Activated CD8-positive, alpha-beta memory T cell treated with anti-CD3 and anti-CD28 coated beads, Interleukin-2, amount 50 U/mL, for 24 hours (primary cell): ENCODE results near the gene TMEFF1.
"Not testable (repeated sequence)": the region's sequence is repeated elsewhere in the genome, so short reads cannot be mapped to it uniquely, and the experiment has no call there.

Source experiments
- DNase-seq: peaks from one replicate; pipeline ENCODE4 v3.0.0-alpha.2; 2020; ENCODE audit errors: extremely low read depth

Gene TMEFF1, protein sequence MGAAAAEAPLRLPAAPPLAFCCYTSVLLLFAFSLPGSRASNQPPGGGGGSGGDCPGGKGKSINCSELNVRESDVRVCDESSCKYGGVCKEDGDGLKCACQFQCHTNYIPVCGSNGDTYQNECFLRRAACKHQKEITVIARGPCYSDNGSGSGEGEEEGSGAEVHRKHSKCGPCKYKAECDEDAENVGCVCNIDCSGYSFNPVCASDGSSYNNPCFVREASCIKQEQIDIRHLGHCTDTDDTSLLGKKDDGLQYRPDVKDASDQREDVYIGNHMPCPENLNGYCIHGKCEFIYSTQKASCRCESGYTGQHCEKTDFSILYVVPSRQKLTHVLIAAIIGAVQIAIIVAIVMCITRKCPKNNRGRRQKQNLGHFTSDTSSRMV

GRCh38 chr9:100472788-100473275, at the start of gene TMEFF1:
Gene TMEFF1, plus strand, starts transcription at chr9:100473149. Its CDS starts 396 bp downstream, at chr9:100473545.
- no peak for DNase-seq

DNA sequence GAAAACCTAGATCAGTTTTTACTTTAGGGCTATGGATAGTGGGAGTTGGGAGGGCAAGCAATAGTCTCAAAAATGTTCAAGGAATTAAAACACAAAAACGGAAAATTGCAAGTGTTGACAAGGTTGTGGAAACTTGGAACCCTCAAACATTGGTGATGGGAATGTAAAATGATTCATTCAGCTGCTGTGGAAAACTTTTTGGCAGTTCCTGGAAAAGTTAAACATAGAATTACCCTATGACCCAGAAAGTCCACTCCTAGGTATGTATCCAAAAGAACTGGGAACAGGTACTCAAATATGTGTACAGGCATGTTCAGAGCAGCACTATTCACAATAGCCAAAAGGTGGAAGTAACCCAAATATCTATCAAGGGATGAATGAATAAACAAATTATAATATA, 47.2 kb upstream of the TMEFF1 start:
- no peak for DNase-seq

GRCh38 chr9:100426189-100426529, 46.8 kb upstream of the TMEFF1 start:
- DNase-seq: no peak

GRCh38 chr9:100426530-100427365, 46.2 kb upstream of the TMEFF1 start, which contains the start of gene MSANTD3:
Gene MSANTD3, plus strand, starts transcription at chr9:100427143. Its CDS starts 14,796 bp downstream, at chr9:100441939.
- no peak for DNase-seq

DNA sequence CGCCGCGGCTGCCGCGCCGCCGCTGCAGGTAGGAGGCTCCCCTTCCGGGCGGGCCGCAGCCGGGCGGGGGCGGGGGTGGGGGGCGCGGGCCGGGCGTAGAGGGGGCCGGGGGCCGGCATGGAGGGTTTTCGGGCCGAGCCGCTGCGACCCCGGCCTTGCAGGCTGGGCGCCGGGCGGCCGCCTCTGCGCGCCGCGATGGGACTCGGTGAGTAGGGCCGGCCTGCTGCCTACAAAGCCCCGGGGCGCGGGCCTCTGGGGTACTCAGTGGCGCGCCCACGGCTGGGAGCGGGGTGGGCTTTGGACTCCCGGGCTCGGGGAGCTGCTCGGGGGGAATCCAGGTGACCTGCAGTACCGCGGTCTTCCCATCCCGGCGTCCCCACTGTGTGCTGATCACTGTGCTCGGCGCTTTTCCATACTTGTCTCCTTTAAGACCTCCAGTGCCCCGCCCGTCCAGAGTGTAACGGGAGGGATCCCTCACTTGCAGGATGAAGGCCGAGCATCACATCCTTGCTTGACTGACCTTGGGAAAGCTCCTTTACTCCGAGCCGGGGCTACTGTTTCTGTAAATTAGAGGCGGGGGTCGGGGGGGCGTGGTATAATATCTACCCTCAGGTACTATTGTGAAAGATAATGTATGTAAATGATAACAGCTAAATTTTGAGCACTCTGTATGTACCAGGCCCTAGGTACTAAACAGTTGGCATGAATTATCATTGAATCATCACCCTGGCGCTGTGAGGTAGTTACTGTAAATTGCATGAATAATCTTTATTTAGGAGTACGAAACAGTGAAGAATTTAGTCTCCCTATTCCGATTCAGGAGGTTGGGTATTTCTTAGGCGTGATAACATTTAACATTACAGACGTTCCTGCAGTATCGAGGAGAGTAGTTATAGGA, 45.3 kb upstream of the TMEFF1 start:
- no peak for DNase-seq

GRCh38 chr9:100428871-100429654, 43.9 kb upstream of the TMEFF1 start:
- no peak for DNase-seq

DNA sequence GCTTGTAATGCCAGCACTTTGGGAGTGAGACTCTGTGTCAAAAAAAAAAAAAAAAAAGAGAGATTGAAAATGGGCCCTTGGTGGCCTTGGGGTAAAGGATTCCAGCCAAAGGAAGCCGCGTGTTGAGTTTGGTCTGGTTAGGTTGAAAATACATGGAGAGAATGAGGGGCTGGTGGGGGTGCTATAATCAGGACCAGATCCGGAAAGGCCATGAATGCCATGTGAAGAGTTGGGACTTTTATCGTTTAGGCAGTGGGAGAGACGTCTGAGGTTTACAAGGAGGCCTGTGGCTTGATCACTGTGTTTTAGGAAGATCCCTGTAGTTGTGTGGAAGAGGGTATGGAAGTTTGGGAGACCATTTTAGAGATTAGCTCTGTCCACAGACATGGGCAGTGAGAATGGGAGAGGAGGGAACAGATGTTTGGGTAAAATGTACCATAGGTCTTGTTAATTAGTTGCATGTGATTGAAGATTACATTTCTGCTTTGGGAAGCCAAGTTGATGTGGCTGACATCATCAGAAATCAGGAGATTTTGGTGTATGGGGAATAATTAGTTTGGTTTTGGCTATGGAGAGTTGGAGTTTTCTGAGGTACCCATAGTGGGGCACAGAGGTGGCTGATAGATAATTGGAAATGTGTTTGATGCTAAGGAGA, 42.5 kb upstream of the TMEFF1 start:
- no peak for DNase-seq

- no peak for DNase-seq
Measured at GRCh38 chr9:100431886-100432285, 41.1 kb upstream of the TMEFF1 start.

GRCh38 chr9:100432736-100433135, 40.2 kb upstream of the TMEFF1 start:
- DNase-seq: no peak

DNA sequence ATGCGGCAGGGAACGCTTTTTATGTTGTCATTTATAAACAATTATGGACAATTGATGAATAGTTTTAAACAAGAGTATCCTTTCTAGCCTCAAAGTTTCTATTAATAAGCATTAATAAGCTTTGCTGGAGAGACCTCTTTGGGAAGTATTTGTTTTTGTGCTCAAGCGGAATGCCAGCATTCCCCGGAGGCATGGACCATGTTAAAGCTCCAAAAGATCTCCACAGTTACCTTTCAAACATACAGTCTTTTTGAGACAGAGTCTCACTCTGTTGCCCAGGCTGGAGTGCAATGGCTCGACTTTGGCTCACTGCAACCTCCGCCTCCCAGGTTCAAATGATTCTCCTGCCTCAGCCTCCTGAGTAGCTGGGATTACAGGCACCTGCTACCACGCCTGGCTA, 36.4 kb upstream of the TMEFF1 start:
- no peak for DNase-seq

DNA sequence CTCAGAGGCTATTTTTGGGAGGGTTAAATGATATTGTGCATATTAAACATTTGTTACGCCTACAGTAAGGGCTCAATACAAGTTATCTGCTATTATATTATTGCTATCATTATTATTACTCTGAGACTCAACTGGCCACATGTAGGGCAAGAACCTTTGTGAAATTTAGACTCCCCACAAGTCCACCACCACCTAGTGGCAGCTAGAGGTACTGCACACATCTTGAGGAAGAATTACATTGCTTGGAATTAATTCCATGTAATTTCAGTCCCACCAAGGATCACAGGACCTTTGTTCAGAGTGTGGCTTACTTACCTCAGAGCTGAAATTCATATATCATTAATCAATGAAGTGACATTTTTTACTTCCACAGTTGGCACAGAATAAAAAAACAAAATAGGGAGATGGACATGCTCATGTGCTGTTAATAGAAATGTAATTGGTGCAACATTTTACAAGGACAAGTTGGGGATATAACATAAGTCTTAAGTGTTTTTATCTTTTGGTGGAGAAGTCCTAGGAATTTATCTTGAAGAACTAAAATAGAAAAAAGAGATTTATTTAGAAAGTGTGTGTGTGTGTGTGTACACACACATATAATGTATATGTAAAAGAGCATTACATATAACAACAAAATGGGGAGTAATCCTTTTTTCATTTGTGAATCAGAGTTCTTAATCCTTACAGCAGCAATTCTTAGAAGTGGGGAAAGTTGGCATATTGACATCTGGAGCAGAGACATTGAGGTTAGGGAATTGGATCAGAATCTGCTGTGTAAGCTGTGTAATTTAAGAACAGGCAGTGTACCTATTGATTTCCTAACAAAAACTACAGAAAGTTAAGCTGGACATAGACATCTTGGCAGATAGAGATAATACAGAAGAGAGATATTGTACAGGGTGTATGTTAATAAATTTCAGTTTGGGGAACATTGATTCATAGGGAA, 34.8 kb upstream of the TMEFF1 start:
- peak; percentile 53 for DNase-seq

DNA sequence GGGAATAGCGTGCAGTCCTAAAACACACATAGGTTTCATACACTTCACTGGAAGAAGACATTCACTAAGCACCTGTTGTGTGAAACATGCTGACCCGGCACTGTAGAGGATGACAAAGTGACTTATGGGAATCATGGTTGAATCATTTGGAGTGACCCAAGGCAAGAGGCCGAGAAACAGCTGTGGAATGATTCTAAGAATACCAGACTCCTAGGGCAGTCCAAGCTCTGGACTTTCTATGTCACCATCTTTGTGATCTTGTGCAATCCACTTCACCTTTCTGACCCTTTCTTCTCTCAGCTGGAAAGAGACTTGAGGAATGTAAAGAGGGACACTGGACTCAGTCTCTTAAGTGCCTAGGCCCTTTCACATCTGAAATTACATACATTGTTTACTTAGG, 32.9 kb upstream of the TMEFF1 start:
- DNase-seq: no peak

DNA sequence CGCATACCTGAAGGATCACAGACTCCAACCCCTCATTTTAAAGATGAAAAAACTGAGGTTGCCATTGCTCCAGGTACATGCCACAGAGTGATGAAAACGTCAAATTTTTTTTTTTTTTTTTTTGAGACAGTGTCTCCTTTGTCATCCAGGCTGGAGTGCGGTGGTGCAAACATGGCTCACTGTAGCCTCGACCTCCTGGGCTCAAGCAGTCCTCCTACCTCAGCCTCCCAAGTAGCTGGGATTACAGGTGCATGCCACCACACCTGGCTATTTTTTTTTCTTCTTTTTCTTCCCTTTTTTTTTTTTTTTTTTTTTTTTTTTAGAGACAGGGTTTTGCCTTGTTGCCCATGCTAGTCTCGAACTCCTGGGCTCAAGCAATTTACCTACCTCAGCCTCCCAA, 32.5 kb upstream of the TMEFF1 start:
- DNase-seq: not testable (repeated sequence)

DNA sequence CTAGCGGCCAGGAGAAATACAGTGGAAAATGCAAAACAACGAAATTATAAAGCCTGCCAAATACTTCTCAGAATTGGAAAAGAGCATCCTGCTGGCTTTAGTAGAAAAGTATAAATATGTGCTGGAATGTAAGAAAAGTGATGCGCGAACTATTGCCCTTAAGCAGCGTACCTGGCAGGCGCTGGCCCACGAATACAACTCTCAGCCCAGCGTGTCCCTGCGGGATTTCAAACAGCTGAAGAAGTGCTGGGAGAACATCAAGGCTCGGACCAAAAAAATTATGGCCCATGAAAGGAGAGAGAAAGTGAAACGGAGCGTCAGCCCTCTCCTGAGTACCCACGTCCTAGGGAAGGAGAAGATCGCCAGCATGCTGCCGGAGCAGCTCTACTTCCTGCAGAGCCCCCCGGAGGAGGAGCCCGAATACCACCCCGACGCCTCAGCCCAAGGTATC, 31.0 kb upstream of the TMEFF1 start:
- DNase-seq: no peak

- no peak for DNase-seq
Measured at GRCh38 chr9:100443781-100444768, 28.9 kb upstream of the TMEFF1 start.

DNA sequence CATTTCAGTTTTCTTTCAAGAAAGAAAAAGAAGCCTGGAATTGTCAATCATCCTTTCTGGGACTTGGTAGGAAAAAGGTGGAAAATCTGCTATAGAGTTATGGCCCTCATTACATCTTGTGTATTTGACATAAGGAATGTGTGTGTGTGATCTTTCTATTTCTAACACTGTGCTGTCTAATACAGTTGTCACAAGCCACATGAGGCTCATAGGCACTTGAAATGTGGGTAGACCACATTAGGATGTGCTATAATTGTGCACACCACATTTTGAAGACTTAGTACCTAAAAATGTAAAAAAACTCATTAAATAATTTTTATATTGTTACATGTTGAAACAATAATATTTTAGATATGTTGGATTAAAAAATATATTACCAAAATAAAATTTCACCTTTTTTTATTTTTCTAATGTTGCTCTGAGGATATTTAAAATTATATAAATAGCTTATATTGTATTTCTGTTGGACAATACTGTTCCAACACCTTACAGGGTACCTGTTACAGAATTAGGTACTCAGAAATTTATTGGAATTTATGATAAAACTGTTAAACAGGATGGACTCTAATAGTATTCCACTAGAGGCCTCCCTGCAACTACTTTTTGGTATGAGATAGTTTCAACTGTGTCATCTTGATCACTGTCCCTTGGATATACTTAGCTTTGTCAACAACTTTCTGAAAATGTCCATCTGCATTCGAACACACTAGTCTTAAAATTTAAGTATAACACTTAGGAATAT, 27.6 kb upstream of the TMEFF1 start:
- DNase-seq: no peak

DNA sequence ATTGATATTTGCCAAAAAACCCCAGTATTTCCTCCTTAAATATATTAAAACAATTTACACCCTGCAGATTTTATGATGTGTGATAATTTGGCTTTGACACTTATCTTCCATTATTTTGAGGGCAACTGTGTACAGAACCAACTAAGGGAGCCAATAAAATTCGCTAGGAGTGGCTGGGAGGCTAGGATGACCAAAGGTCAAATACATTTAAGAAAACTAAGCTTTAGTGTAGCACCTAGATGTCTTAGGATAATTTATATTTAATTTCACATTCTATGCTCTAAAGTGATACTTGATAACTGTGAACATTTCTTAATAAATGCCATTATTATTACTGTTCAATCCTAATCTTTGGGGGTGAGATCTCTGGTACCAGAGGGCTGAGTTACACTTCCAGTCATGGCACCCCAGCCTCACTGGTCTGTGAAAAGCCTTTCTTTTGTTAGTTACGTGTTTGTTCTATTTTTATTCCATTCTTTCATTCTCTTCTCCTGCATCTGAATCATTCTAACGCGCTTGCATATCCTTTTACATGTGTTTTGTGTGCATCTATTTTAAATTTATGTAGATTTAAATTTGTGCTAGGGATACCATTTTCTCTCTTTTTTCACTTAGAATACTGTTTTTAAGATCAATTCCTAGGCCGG, 26.9 kb upstream of the TMEFF1 start:
- DNase-seq: no peak
